H9 (cell line): ENCODE measurements around the gene GJB5. TPM values are rescaled to one million over a fixed set of nuclear protein-coding genes. Genes with fewer than 3 reads are reported as not detected.

ENCODE experiments used
- DNase-seq: peaks from one replicate; pipeline ENCODE4 v3.0.0-alpha.2; 2017
- H2AFZ ChIP-seq: one replicate; pipeline ENCODE4 v1.6.1; 2013; ENCODE audit warnings: mild to moderate bottlenecking, low read length, control low read depth, moderate library complexity
- H2AK5ac ChIP-seq: 2 replicates; pipeline ENCODE4 v1.6.1; 2013; ENCODE audit warnings: low read length, control low read depth, mixed read lengths; ENCODE audit not compliant: insufficient read length
- H2BK120ac ChIP-seq: one replicate; pipeline ENCODE4 v1.6.1; 2013; ENCODE audit warnings: low read depth, mild to moderate bottlenecking, low read length, control low read depth, inconsistent platforms; ENCODE audit not compliant: poor library complexity, severe bottlenecking
- H2BK12ac ChIP-seq: 2 replicates; pipeline ENCODE4 v1.6.1; 2013; ENCODE audit warnings: low read length, control low read depth, mixed read lengths, low read depth; ENCODE audit not compliant: insufficient read length
- H2BK15ac ChIP-seq: 2 replicates; pipeline ENCODE4 v1.6.1; 2013; ENCODE audit warnings: low read depth, low read length, control low read depth
- H2BK20ac ChIP-seq: one replicate; pipeline ENCODE4 v1.6.1; 2013; ENCODE audit warnings: low read depth, mild to moderate bottlenecking, low read length, control low read depth, inconsistent platforms; ENCODE audit not compliant: poor library complexity, severe bottlenecking
- H2BK5ac ChIP-seq: 2 replicates; pipeline ENCODE4 v1.6.1; 2013; ENCODE audit warnings: low read length, control low read depth, mixed read lengths; ENCODE audit not compliant: insufficient read length
- H3K14ac ChIP-seq: 2 replicates; pipeline ENCODE4 v1.6.1; 2013; ENCODE audit warnings: low read length, control low read depth; ENCODE audit not compliant: insufficient read depth
- H3K18ac ChIP-seq: 2 replicates; pipeline ENCODE4 v1.6.1; 2013; ENCODE audit warnings: low read depth, mild to moderate bottlenecking, mixed read lengths, low read length, control low read depth; ENCODE audit not compliant: insufficient read length
- H3K23ac ChIP-seq: 2 replicates; pipeline ENCODE4 v1.6.1; 2013; ENCODE audit warnings: low read length, control low read depth, mixed read lengths, low read depth; ENCODE audit not compliant: insufficient read length
- H3K23me2 ChIP-seq: 2 replicates; pipeline ENCODE4 v1.6.1; 2013; ENCODE audit warnings: low read depth, mild to moderate bottlenecking, mixed read lengths, low read length, control low read depth; ENCODE audit not compliant: insufficient read length, poor library complexity, severe bottlenecking
- H3K27ac ChIP-seq: 2 replicates; pipeline ENCODE4 v1.5.1; 2013; ENCODE audit warnings: low read length, control low read depth, mixed read lengths, low read depth; ENCODE audit not compliant: insufficient read length
- H3K27me3 ChIP-seq: 2 replicates; pipeline ENCODE4 v1.6.1; 2013; ENCODE audit warnings: low read length, control low read depth, inconsistent platforms; ENCODE audit not compliant: insufficient read depth
- H3K4ac ChIP-seq: 2 replicates; pipeline ENCODE4 v1.6.1; 2013; ENCODE audit warnings: low read depth, mild to moderate bottlenecking, control low read depth, inconsistent platforms, low read length, moderate library complexity
- H3K4me1 ChIP-seq: 2 replicates; pipeline ENCODE4 v1.6.1; 2013; ENCODE audit warnings: low read length, control low read depth, inconsistent platforms; ENCODE audit not compliant: insufficient read depth
- H3K4me2 ChIP-seq: 2 replicates; pipeline ENCODE4 v1.6.1; 2013; ENCODE audit warnings: low read length, control low read depth, mixed read lengths; ENCODE audit not compliant: insufficient read length, insufficient read depth
- H3K56ac ChIP-seq: 2 replicates; pipeline ENCODE4 v1.6.1; 2013; ENCODE audit warnings: low read depth, mild to moderate bottlenecking, mixed read lengths, low read length, control low read depth; ENCODE audit not compliant: insufficient read length
- H3K79me1 ChIP-seq: 2 replicates; pipeline ENCODE4 v1.6.1; 2013; ENCODE audit warnings: low read depth, mild to moderate bottlenecking, moderate library complexity, low read length, control low read depth, inconsistent platforms; ENCODE audit not compliant: insufficient read depth, poor library complexity, severe bottlenecking
- H3K79me2 ChIP-seq: 2 replicates; pipeline ENCODE4 v1.6.1; 2013; ENCODE audit warnings: low read length, control low read depth, inconsistent platforms; ENCODE audit not compliant: insufficient read depth
- H3K9ac ChIP-seq: 2 replicates; pipeline ENCODE4 v1.6.1; 2013; ENCODE audit warnings: low read length, control low read depth, mixed read lengths; ENCODE audit not compliant: insufficient read length; ENCODE audit errors: extremely low read depth
- H3K9me3 ChIP-seq: one replicate; pipeline ENCODE4 v1.6.1; 2013; ENCODE audit warnings: low read depth, low read length, inconsistent platforms; ENCODE audit not compliant: control insufficient read depth
- H3T11ph ChIP-seq: one replicate; pipeline ENCODE4 v1.6.1; 2013; ENCODE audit warnings: mild to moderate bottlenecking, low read length, control low read depth, inconsistent platforms
- H4K20me1 ChIP-seq: one replicate; pipeline ENCODE4 v1.6.1; 2013; ENCODE audit not compliant: control insufficient read depth, insufficient read length, insufficient read depth
- H4K5ac ChIP-seq: 2 replicates; pipeline ENCODE4 v1.6.1; 2013; ENCODE audit warnings: low read depth, mild to moderate bottlenecking, mixed read lengths, low read length, control low read depth; ENCODE audit not compliant: insufficient read length
- H4K8ac ChIP-seq: replicated peaks from 2 replicates; pipeline ENCODE4 v1.6.1; 2013; ENCODE audit warnings: low read length, control low read depth, mixed read lengths, low read depth; ENCODE audit not compliant: insufficient read length
- H4K91ac ChIP-seq: 2 replicates; pipeline ENCODE4 v1.6.1; 2013; ENCODE audit warnings: low read depth, mild to moderate bottlenecking, moderate library complexity, mixed read lengths, low read length, control low read depth; ENCODE audit not compliant: insufficient read length
- H3K27ac Mint-ChIP-seq, 3 experiments: 2 replicates in 2 of 3; 3 replicates in 1 of 3; pipeline ENCODE4 v1.8.0; 2020 to 2021; ENCODE audit warnings: mixed read lengths in 3 of 3, mild to moderate bottlenecking in 1 of 3, moderate library complexity in 1 of 3
- H3K27me3 Mint-ChIP-seq: 2 replicates; pipeline ENCODE4 v1.8.0; 2021; ENCODE audit warnings: low read depth, mild to moderate bottlenecking, moderate library complexity, mixed read lengths
- H3K36me3 Mint-ChIP-seq, 3 experiments: 2 replicates in 2 of 3; 3 replicates in 1 of 3; pipeline ENCODE4 v1.8.0; 2020 to 2021; ENCODE audit warnings: low read depth in 3 of 3, mixed read lengths in 3 of 3; ENCODE audit not compliant: insufficient read depth in 1 of 3
- H3K4me1 Mint-ChIP-seq, 2 experiments: 2 replicates each; pipeline ENCODE4 v1.8.0; 2020; ENCODE audit warnings: mixed read lengths in 2 of 2
- H3K4me3 Mint-ChIP-seq, 2 experiments: 2 replicates in 1 of 2; 3 replicates in 1 of 2; pipeline ENCODE4 v1.8.0; 2020 to 2021; ENCODE audit warnings: mild to moderate bottlenecking in 2 of 2, mixed read lengths in 2 of 2, moderate library complexity in 1 of 2
- H3K9me3 Mint-ChIP-seq, 2 experiments: 2 replicates in 1 of 2; 3 replicates in 1 of 2; pipeline ENCODE4 v1.8.0; 2020; ENCODE audit warnings: mild to moderate bottlenecking in 2 of 2, mixed read lengths in 2 of 2, moderate library complexity in 1 of 2
- WGBS: extraction: QIAGEN DNeasy Blood & Tissue Kit; methylation state at CpG from one replicate; pipeline ENCODE4 v1.1.7; 2013; ENCODE audit warnings: missing lambda C conversion rate, low lambda C conversion rate, mixed read lengths; ENCODE audit not compliant: insufficient read length; ENCODE audit errors: extremely low coverage; 5-methylcytosine and 5-hydroxymethylcytosine counted together
- total RNA-seq: library from RNA; stranded (reverse); gene quantifications from 2 replicates; pipeline ENCODE4 v1.2.1, GENCODE V29; 2021
- TF ChIP-seq, protein P1 (sequence below): fragments of 200-600 bp; sonication (generic); conservative IDR thresholded peaks from 3 replicates; pipeline ENCODE4 v1.8.0; 2021; ENCODE audit warnings: antibody characterized with exemption, mild to moderate bottlenecking

GJB5 gene
- total RNA-seq, 1 experiment from 2014 or later, result 0.22 TPM

- Histone ChIP-seq H2BK15ac (no peak overlapping the region), H3K56ac (no peak overlapping the region), H2BK5ac (no peak overlapping the region), H3K9me3 (no peaks in the 10 kb centered on the region), H4K91ac (no peak overlapping the region), H3K23me2 (peaks cover 10% of the 10 kb centered on the region), H3K79me2 (no peaks in the 10 kb centered on the region), H3T11ph (no peak overlapping the region), H3K23ac (no peak overlapping the region), H4K5ac (no peak overlapping the region), H3K4ac (no peak overlapping the region), H3K27ac (no peak overlapping the region), H2AK5ac (no peak overlapping the region), H2AFZ (no peak overlapping the region), H2BK20ac (no peak overlapping the region), H3K14ac (no peak overlapping the region), H3K27me3 (peaks cover 4% of the 10 kb centered on the region; the same call in 1 of the 2 replicates), H2BK12ac (no peak overlapping the region), H3K18ac (no peak overlapping the region), H3K4me2 (no peak overlapping the region), H3K79me1 (no peaks in the 10 kb centered on the region), H2BK120ac (no peak overlapping the region), H4K20me1 (no peaks in the 10 kb centered on the region), H4K8ac (no peak overlapping the region), H3K9ac (no peak overlapping the region), H3K4me1 (no peaks in the 10 kb centered on the region)
- no CpG with 5 or more reads among the region's 3 CpGs for WGBS
- Mint-ChIP-seq H3K4me1 (peaks cover 3 to 4% of the 10 kb centered on the region in 2 experiments), H3K27ac (no peak overlapping the region), H3K4me3 (no peak overlapping the region), H3K36me3 (no peaks in the 10 kb centered on the region), H3K27me3 (peaks cover 27% of the 10 kb centered on the region), H3K9me3 (no peaks in the 10 kb centered on the region)
- DNase-seq, result no peak
- TF ChIP-seq, protein P1, sequence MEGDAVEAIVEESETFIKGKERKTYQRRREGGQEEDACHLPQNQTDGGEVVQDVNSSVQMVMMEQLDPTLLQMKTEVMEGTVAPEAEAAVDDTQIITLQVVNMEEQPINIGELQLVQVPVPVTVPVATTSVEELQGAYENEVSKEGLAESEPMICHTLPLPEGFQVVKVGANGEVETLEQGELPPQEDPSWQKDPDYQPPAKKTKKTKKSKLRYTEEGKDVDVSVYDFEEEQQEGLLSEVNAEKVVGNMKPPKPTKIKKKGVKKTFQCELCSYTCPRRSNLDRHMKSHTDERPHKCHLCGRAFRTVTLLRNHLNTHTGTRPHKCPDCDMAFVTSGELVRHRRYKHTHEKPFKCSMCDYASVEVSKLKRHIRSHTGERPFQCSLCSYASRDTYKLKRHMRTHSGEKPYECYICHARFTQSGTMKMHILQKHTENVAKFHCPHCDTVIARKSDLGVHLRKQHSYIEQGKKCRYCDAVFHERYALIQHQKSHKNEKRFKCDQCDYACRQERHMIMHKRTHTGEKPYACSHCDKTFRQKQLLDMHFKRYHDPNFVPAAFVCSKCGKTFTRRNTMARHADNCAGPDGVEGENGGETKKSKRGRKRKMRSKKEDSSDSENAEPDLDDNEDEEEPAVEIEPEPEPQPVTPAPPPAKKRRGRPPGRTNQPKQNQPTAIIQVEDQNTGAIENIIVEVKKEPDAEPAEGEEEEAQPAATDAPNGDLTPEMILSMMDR, result no peak
Observed at GRCh38 chr1:34776911-34777310, 22.1 kb downstream of the GJB5 start.
